ENCODE measurements around the gene MDK.
A peak's percentile ranks its signal among the peaks of the same experiment; 100 is the strongest.

The MDK gene

GRCh38 chr11:46381048-46381818, at the start of gene MDK:
TSS of gene MDK (plus strand) at chr11:46381669. CDS start at chr11:46382058, 389 bp downstream.
- peak within 1 kb of the TSS; percentile 81 for H3K4me3 ChIP-seq (ENCODE audit: low read depth, low read length)

- H3K4me3 ChIP-seq (ENCODE audit: low read depth, low read length) = peak overlapping the region; percentile 51
These were observed 49.3 kb upstream of the MDK start for GRCh38 chr11:46332093-46332567.

- peak overlapping the region; percentile 51 for H3K4me3 ChIP-seq (ENCODE audit: low read depth, low read length)
These were observed 48.7 kb upstream of the MDK start for GRCh38 chr11:46332568-46333393.

- peak overlapping the region; percentile 51 for H3K4me3 ChIP-seq (ENCODE audit: low read depth, low read length)
These were observed 48.0 kb upstream of the MDK start for GRCh38 chr11:46333394-46333947.

- no peak overlapping the region for H3K4me3 ChIP-seq (ENCODE audit: low read depth, low read length)
These were observed 47.3 kb upstream of the MDK start for GRCh38 chr11:46334211-46334610.

- no peak overlapping the region for H3K4me3 ChIP-seq (ENCODE audit: low read depth, low read length)
These were observed 46.2 kb upstream of the MDK start for GRCh38 chr11:46335271-46335670.

- H3K4me3 ChIP-seq (ENCODE audit: low read depth, low read length) = no peak overlapping the region
These were observed 45.4 kb upstream of the MDK start for GRCh38 chr11:46335890-46336562.

- no peak overlapping the region for H3K4me3 ChIP-seq (ENCODE audit: low read depth, low read length)
These were observed 44.8 kb upstream of the MDK start for GRCh38 chr11:46336563-46337180.

GRCh38 chr11:46337626-46338345, 43.7 kb upstream of the MDK start:
- H3K4me3 ChIP-seq (ENCODE audit: low read depth, low read length) = no peak overlapping the region

GRCh38 chr11:46338636-46338987, 42.9 kb upstream of the MDK start:
- H3K4me3 ChIP-seq (ENCODE audit: low read depth, low read length) = no peak overlapping the region

GRCh38 chr11:46338988-46339666, 42.3 kb upstream of the MDK start:
- H3K4me3 ChIP-seq (ENCODE audit: low read depth, low read length) = no peak overlapping the region

- H3K4me3 ChIP-seq (ENCODE audit: low read depth, low read length) = no peak overlapping the region
These were observed 41.7 kb upstream of the MDK start for GRCh38 chr11:46339816-46340215.

GRCh38 chr11:46341454-46341853, 40.0 kb upstream of the MDK start:
- no peak overlapping the region for H3K4me3 ChIP-seq (ENCODE audit: low read depth, low read length)

- no peak overlapping the region for H3K4me3 ChIP-seq (ENCODE audit: low read depth, low read length)
These were observed 39.2 kb upstream of the MDK start for GRCh38 chr11:46342239-46342638.

- H3K4me3 ChIP-seq (ENCODE audit: low read depth, low read length) = no peak overlapping the region
These were observed 37.9 kb upstream of the MDK start for GRCh38 chr11:46343520-46343919.

- no peak overlapping the region for H3K4me3 ChIP-seq (ENCODE audit: low read depth, low read length)
These were observed 36.3 kb upstream of the MDK start for GRCh38 chr11:46345131-46345597.

- no peak overlapping the region for H3K4me3 ChIP-seq (ENCODE audit: low read depth, low read length)
These were observed 35.5 kb upstream of the MDK start for GRCh38 chr11:46345881-46346484.

- H3K4me3 ChIP-seq (ENCODE audit: low read depth, low read length) = peak within 1 kb of the TSS; percentile 85
These were observed 34.4 kb upstream of the MDK start, which contains the start of gene DGKZ for GRCh38 chr11:46346886-46347636. TSS of gene DGKZ (plus strand) at chr11:46347463. CDS start at chr11:46347660, 197 bp downstream.

All from iPS-11a (cell line).